ENCODE data around the gene SEMA6D.
"Not testable (repeated sequence)": the region's sequence is repeated elsewhere in the genome, so short reads cannot be mapped to it uniquely, and the experiment has no call there.

SEMA6D gene

GRCh38 chr15:47718497-47719437, 1.5 kb downstream of the SEMA6D start:
- no peak for DNase-seq

- DNase-seq: no peak
These were observed 2.4 kb downstream of the SEMA6D start for GRCh38 chr15:47719730-47720129.

GRCh38 chr15:47720555-47720954, 3.2 kb downstream of the SEMA6D start:
- no peak for DNase-seq

- DNase-seq: no peak
These were observed 4.4 kb downstream of the SEMA6D start for GRCh38 chr15:47721676-47722075.

GRCh38 chr15:47724346-47724745, 7.0 kb downstream of the SEMA6D start:
- DNase-seq: no peak

GRCh38 chr15:47725051-47725450, 7.7 kb downstream of the SEMA6D start:
- no peak for DNase-seq

GRCh38 chr15:47725906-47726305, 8.6 kb downstream of the SEMA6D start:
- no peak for DNase-seq

GRCh38 chr15:47726399-47726823, 9.1 kb downstream of the SEMA6D start:
- DNase-seq: no peak

- no peak for DNase-seq
These were observed 9.8 kb downstream of the SEMA6D start for GRCh38 chr15:47727137-47727536.

GRCh38 chr15:47727676-47728075, 10.4 kb downstream of the SEMA6D start:
- no peak for DNase-seq

GRCh38 chr15:47728426-47728825, 11.1 kb downstream of the SEMA6D start:
- DNase-seq: no peak

- no peak for DNase-seq
These were observed 11.6 kb downstream of the SEMA6D start for GRCh38 chr15:47728886-47729285.

GRCh38 chr15:47731230-47731629, 13.9 kb downstream of the SEMA6D start:
- DNase-seq: no peak

GRCh38 chr15:47732248-47732647, 14.9 kb downstream of the SEMA6D start:
- DNase-seq: no peak

GRCh38 chr15:47733085-47733484, 15.8 kb downstream of the SEMA6D start:
- DNase-seq: no peak

GRCh38 chr15:47736143-47736786, 19.0 kb downstream of the SEMA6D start:
- no peak for DNase-seq

GRCh38 chr15:47737477-47737876, 20.2 kb downstream of the SEMA6D start:
- DNase-seq: no peak

GRCh38 chr15:47738144-47738825, 21.0 kb downstream of the SEMA6D start:
- not testable (repeated sequence) for DNase-seq

GRCh38 chr15:47741082-47741481, 23.8 kb downstream of the SEMA6D start:
- no peak for DNase-seq

GRCh38 chr15:47741907-47742306, 24.6 kb downstream of the SEMA6D start:
- no peak for DNase-seq

- DNase-seq: no peak
These were observed 25.0 kb downstream of the SEMA6D start for GRCh38 chr15:47742334-47742733.

- no peak for DNase-seq
These were observed 25.4 kb downstream of the SEMA6D start for GRCh38 chr15:47742742-47743141.

- DNase-seq: no peak
These were observed 26.1 kb downstream of the SEMA6D start for GRCh38 chr15:47743385-47743784.

GRCh38 chr15:47743886-47744285, 26.6 kb downstream of the SEMA6D start:
- DNase-seq: no peak

Measured in 8988T (cell line).